Subcutaneous abdominal adipose tissue (tissue), 5 donors: ENCODE results near the gene CRY1.
"Not testable (repeated sequence)": the region's sequence is repeated elsewhere in the genome, so short reads cannot be mapped to it uniquely, and the experiment has no call there.

Experiments
- H3K27ac ChIP-seq: one replicate; pipeline ENCODE4 v1.7.0; 2013; ENCODE audit warnings: low read depth, mild to moderate bottlenecking, inconsistent platforms, low read length, moderate library complexity
- H3K27me3 ChIP-seq, 5 donors: one replicate each; pipeline ENCODE4 v1.7.0; 2013; ENCODE audit warnings: low read length in 5 of 5, inconsistent platforms in 1 of 5; ENCODE audit not compliant: control insufficient read depth in 5 of 5, insufficient read depth in 4 of 5
- H3K36me3 ChIP-seq, 5 donors: one replicate each; pipeline ENCODE4 v1.7.0; 2013; ENCODE audit warnings: low read length in 5 of 5; ENCODE audit not compliant: control insufficient read depth in 5 of 5, insufficient read depth in 5 of 5
- H3K4me1 ChIP-seq, 5 donors: one replicate each; pipeline ENCODE4 v1.7.0; 2013; ENCODE audit warnings: low read length in 5 of 5, mild to moderate bottlenecking in 3 of 5, moderate library complexity in 1 of 5; ENCODE audit not compliant: control insufficient read depth in 5 of 5, insufficient read depth in 5 of 5
- H3K4me3 ChIP-seq, 5 donors: one replicate each; pipeline ENCODE4 v1.7.0; 2013; ENCODE audit warnings: low read length in 5 of 5, low read depth in 1 of 5
- H3K9ac ChIP-seq, 5 donors: one replicate each; pipeline ENCODE4 v1.7.0; 2013; ENCODE audit warnings: low read length in 5 of 5, mild to moderate bottlenecking in 4 of 5, moderate library complexity in 3 of 5
- H3K9me3 ChIP-seq, 5 donors: one replicate each; pipeline ENCODE4 v1.7.0; 2013; ENCODE audit warnings: low read length in 5 of 5; ENCODE audit not compliant: control insufficient read depth in 5 of 5
- donor health status: healthy.
- donor health status: healthy.
- donor health status: healthy.
- donor health status: healthy.
- donor health status: healthy.

Gene CRY1

DNA sequence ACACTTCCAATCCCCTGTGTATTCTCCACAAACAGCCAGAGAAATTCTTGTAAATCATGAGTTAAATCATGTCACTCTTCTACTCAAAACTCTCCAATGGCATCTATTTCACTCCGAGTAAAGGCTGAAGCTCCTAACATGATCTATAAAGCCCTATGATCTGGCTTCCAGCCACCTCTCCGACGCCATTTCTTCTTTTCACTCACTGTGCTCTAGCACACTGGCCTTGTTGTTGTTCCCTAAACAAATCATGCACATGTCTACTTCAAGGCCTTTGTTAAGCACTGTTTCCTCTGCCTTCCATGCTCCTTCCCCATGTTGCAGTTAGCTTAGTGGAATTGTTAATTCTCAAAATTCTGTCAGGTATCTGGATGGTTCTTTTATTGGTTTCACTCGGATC lies 76.3 kb downstream of the CRY1 start:
- no peak overlapping the region for H3K27ac ChIP-seq
- no peak overlapping the region for H3K4me3 ChIP-seq

DNA sequence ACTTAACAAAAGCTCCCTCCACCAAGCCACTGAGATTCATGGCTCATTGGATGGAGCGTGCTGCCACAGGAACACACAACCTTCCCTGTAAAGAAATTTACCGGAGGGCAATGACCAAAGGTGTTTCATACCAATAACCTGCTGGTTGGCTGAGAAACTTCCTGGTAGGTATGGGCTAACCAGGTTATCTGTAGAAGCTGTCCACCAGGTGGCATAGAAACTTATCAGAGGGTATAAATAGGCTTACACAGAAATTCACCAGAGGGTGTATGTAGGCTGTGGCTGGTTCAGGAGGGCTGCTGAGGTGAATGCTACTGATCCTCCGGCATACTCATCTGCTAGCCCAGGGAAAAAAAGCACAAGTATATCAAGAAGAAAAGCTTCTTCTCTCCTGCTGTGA lies 79.3 kb downstream of the CRY1 start:
- no peak overlapping the region for H3K27ac ChIP-seq
- H3K9me3 ChIP-seq: no peaks in the 10 kb centered on the region
- no peak overlapping the region for H3K9ac ChIP-seq
- no peak overlapping the region for H3K4me3 ChIP-seq
- H3K27me3 ChIP-seq: no peaks in the 10 kb centered on the region
- peaks cover 0 to 4% (median 0%) of the 10 kb centered on the region in 5 donors for H3K36me3 ChIP-seq
- H3K4me1 ChIP-seq: no peaks in the 10 kb centered on the region

More for the DNA sequence above, 76.3 kb downstream of the CRY1 start:
- no peaks in the 10 kb centered on the region for H3K4me1 ChIP-seq
- H3K27me3 ChIP-seq: no peaks in the 10 kb centered on the region
- H3K9me3 ChIP-seq: no peaks in the 10 kb centered on the region
- H3K9ac ChIP-seq: no peak overlapping the region
- peaks cover 0 to 6% (median 3%) of the 10 kb centered on the region in 5 donors for H3K36me3 ChIP-seq

GRCh38 chr12:107012736-107013425 lies 80.5 kb downstream of the CRY1 start:
- no peaks in the 10 kb centered on the region for H3K4me1 ChIP-seq
- no peak overlapping the region for H3K27ac ChIP-seq
- peaks cover 0 to 4% (median 0%) of the 10 kb centered on the region in 5 donors for H3K36me3 ChIP-seq
- no peaks in the 10 kb centered on the region for H3K27me3 ChIP-seq
- H3K4me3 ChIP-seq: no peak overlapping the region
- no peak overlapping the region for H3K9ac ChIP-seq
- H3K9me3 ChIP-seq: no peaks in the 10 kb centered on the region

GRCh38 chr12:107011519-107011918 lies 81.8 kb downstream of the CRY1 start:
- no peaks in the 10 kb centered on the region for H3K36me3 ChIP-seq
- H3K27me3 ChIP-seq: no peaks in the 10 kb centered on the region
- H3K9ac ChIP-seq: no peak overlapping the region
- no peak overlapping the region for H3K27ac ChIP-seq
- H3K9me3 ChIP-seq: no peaks in the 10 kb centered on the region
- no peaks in the 10 kb centered on the region for H3K4me1 ChIP-seq
- no peak overlapping the region for H3K4me3 ChIP-seq

DNA sequence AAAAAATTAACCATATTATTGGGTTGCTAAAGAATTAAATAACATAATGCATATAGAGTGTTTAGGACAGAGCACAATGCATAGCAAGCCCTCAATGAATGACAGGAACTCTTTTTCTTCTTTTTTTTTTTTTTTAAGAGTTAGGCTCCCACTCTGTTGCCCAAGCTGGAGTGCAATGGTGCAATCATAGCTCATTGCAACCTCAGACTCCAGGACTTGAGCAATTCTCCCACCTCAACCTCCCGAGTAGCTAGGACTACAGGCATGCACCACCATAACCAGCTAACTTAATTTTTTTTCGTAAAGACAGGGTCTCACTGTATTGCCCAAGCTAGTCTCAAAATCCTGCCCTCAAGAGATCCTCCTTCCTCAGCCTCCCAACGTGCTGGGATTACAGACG lies 85.9 kb downstream of the CRY1 start:
- no peak overlapping the region for H3K4me3 ChIP-seq
- no peak overlapping the region for H3K9ac ChIP-seq
- no peaks in the 10 kb centered on the region for H3K36me3 ChIP-seq
- no peak overlapping the region for H3K27ac ChIP-seq
- no peaks in the 10 kb centered on the region for H3K27me3 ChIP-seq
- no peaks in the 10 kb centered on the region for H3K4me1 ChIP-seq
- H3K9me3 ChIP-seq: no peaks in the 10 kb centered on the region

DNA sequence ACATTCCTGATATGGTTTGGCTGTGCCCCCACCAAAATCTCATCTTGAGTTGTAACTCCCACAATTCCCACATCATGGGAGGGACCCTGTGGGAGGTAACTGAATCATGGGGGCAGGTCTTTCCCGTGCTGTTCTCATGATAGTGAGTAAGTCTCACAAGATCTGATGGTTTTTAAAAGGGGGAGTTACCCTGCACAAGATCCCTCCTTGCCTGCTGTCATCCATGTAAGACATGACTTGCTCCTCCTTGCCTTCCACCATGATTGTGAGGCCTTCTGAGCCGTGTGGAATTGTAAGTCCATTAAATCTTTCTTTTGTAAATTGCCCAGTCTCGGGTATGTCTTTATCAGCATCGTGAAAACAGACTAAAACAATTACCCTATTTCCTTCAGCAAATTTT lies 90.7 kb downstream of the CRY1 start:
- H3K36me3 ChIP-seq: peaks cover 0 to 11% (median 3%) of the 10 kb centered on the region in 5 donors
- H3K9me3 ChIP-seq, H3K4me3 ChIP-seq, H3K4me1 ChIP-seq, H3K27me3 ChIP-seq, H3K9ac ChIP-seq, H3K27ac ChIP-seq: not testable (repeated sequence)

DNA sequence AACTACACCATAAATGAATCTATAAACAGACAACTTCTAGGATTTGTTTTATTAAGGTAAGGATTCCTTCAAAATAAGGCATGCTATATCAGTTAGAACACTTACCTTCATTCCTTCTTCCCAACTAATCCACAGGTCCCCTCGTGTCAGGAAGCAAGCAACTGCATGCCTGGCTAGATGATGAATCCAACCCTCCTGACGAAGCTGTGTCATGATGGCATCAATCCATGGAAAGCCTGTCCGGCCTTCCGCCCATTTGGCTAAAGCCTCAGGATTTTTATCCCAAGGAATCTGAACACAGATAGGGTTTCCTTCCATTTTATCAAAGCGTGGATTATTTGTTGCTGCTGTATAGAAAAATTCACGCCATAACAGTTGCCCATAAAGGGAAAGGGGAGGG lies 93.9 kb downstream of the CRY1 start:
- Histone ChIP-seq H3K36me3 (peaks cover 6 to 26% (median 8%) of the 10 kb centered on the region in 5 donors), H3K4me1 (peaks cover 0 to 5% (median 0%) of the 10 kb centered on the region in 5 donors), H3K4me3 (no peak overlapping the region)

DNA sequence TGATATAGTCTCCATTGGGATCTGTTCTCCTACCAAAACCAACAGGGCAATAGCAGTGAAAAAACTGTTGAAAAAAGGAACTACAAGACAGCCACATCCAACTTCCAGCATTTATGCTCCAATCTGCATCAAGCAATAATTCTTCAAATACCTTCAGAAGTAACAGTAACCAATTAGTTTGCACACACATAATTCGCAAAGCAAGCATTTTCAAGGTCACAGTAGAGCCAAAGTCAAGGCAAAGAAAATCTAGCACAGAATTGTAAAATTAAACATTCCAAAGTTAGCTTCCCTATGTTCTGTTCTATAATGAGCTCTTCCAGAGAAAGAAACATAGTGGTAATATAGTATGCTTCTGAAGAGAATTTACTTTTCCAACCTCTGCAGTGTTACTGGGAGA lies 95.4 kb downstream of the CRY1 start:
- H3K36me3 ChIP-seq: peaks cover 6 to 26% (median 8%) of the 10 kb centered on the region in 5 donors
- peaks cover 0 to 5% (median 0%) of the 10 kb centered on the region in 5 donors for H3K4me1 ChIP-seq
- no peak overlapping the region for H3K4me3 ChIP-seq

More for the DNA sequence above, 93.9 kb downstream of the CRY1 start:
- H3K9me3 ChIP-seq: no peaks in the 10 kb centered on the region
- H3K27ac ChIP-seq: no peak overlapping the region
- no peaks in the 10 kb centered on the region for H3K27me3 ChIP-seq
- no peak overlapping the region for H3K9ac ChIP-seq

GRCh38 chr12:106996102-106996501 lies 97.2 kb downstream of the CRY1 start:
- peaks cover 7 to 22% (median 9%) of the 10 kb centered on the region in 5 donors for H3K36me3 ChIP-seq
- not testable (repeated sequence) for H3K27ac ChIP-seq, H3K27me3 ChIP-seq, H3K9me3 ChIP-seq, H3K4me1 ChIP-seq, H3K9ac ChIP-seq, H3K4me3 ChIP-seq

More for the DNA sequence above, 95.4 kb downstream of the CRY1 start:
- Histone ChIP-seq H3K27me3 (no peaks in the 10 kb centered on the region), H3K27ac (no peak overlapping the region), H3K9me3 (no peaks in the 10 kb centered on the region), H3K9ac (no peak overlapping the region)

- Histone ChIP-seq H3K9me3 (no peaks in the 10 kb centered on the region), H3K4me1 (peaks cover 0 to 3% (median 0%) of the 10 kb centered on the region in 5 donors), H3K27me3 (no peaks in the 10 kb centered on the region), H3K4me3 (no peak overlapping the region), H3K36me3 (peaks cover 5 to 17% (median 8%) of the 10 kb centered on the region in 5 donors), H3K27ac (no peak overlapping the region), H3K9ac (no peak overlapping the region)
Observed at GRCh38 chr12:106994579-106995220, 98.6 kb downstream of the CRY1 start.
